ENCODE measurements around the gene TRPV6. TPM values are rescaled to one million over a fixed set of nuclear protein-coding genes. Genes with fewer than 3 reads are reported as not detected.

Gene TRPV6
- total and polyA plus RNA-seq, 2 of the 4 experiments (the other 2 are of a cell fraction): 0.03 TPM; not detected in 1

- no peak for TF ChIP-seq CTCF (conservative IDR thresholded peaks at IDR 0.05; ENCODE audit: low read depth, low read length)
Observed at GRCh38 chr7:142871260-142872105, 14.1 kb downstream of the TRPV6 start (continued).

GRCh38 chr7:142870566-142871259, 14.8 kb downstream of the TRPV6 start:
- Histone ChIP-seq H3K56ac (ENCODE audit: extremely low read depth, insufficient read depth, low read length) (no peak overlapping the region), H3K27ac (ENCODE audit: insufficient read depth, low read length) (no peak overlapping the region), H3K4me1 (ENCODE audit: control insufficient read depth, insufficient read depth, low read length) (no peaks in the 10 kb centered on the region), H3K4me3 (ENCODE audit: insufficient read depth, low read depth, low read length) (no peak overlapping the region), H3K4ac (ENCODE audit: low read depth, low read length) (no peak overlapping the region), H3K9me1 (ENCODE audit: insufficient read depth, low read length) (no peaks in the 10 kb centered on the region), H3K27me3 (ENCODE audit: control insufficient read depth, insufficient read depth, low read length) (no peaks in the 10 kb centered on the region), H2AK5ac (ENCODE audit: low read depth, low read length) (no peak overlapping the region), H4K5ac (ENCODE audit: low read depth, low read length) (no peak overlapping the region), H3K79me1 (ENCODE audit: low read depth in 1 of 2, low read length in 2 of 2) (no peaks in the 10 kb centered on the region), H2BK5ac (ENCODE audit: low read depth, low read length, poor library complexity, severe bottlenecking) (no peak overlapping the region), H2BK120ac (ENCODE audit: low read depth, low read length) (no peak overlapping the region), H4K20me1 (ENCODE audit: insufficient read depth, low read length) (no peaks in the 10 kb centered on the region), H3K4me2 (ENCODE audit: low read depth, low read length) (no peak overlapping the region), H4K91ac (ENCODE audit: insufficient read depth, low read depth, low read length) (no peak overlapping the region), H3K14ac (replicated peaks; ENCODE audit: low read depth, low read length) (no peak overlapping the region), H2AK9ac (replicated peaks; ENCODE audit: low read depth, low read length, poor library complexity) (no peak overlapping the region), H3K9me3 (ENCODE audit: control insufficient read depth, insufficient read depth, low read length) (no peaks in the 10 kb centered on the region; the same call in 1 of the 2 replicates), H3K36me3 (ENCODE audit: control insufficient read depth, insufficient read depth, low read length) (no peaks in the 10 kb centered on the region), H2AFZ (replicated peaks; ENCODE audit: low read length, poor library complexity) (no peak overlapping the region), H3K18ac (ENCODE audit: low read depth, low read length) (no peak overlapping the region), H4K8ac (ENCODE audit: low read depth in 2 of 2, low read length in 2 of 2) (no peak overlapping the region), H2BK15ac (ENCODE audit: low read depth, low read length) (no peak overlapping the region), H2BK20ac (ENCODE audit: low read depth, low read length) (no peak overlapping the region), H3K23ac (ENCODE audit: low read depth, low read length) (no peak overlapping the region), H3K9ac (ENCODE audit: low read depth, low read length) (no peak overlapping the region)
- intact Hi-C loops (cut with micrococcal nuclease) (no loop called here), in situ Hi-C loops (cut with MboI; ENCODE audit: low sequenced_read_pairs) (no loop called here), dilution Hi-C loops (cut with HindIII; ENCODE audit: low sequenced_read_pairs, unreplicated experiment) (no loop called here)
- ATAC-seq (ENCODE audit: low read depth) (no peak), DNase-seq (no peak)
- CTCF ChIA-PET: no interaction called here
- no peak for TF ChIP-seq POLR2A (IDR thresholded peaks at IDR 0.05; ENCODE audit: low read depth, low read length)
- BruUV-seq (replicated peaks): no TSS peak
- WGBS, 2 experiments (ENCODE audit: extremely low coverage in 2 of 2, insufficient read length in 1 of 2): no CpG with 5 or more reads among the region's 14 CpGs
- POLR2A ChIA-PET (ENCODE audit: unreplicated experiment): no interaction called here
